Measurements from ENCODE around the gene ARHGAP24.

Gene ARHGAP24

GRCh38 chr4:85722401-85722800 is 247.5 kb downstream of the ARHGAP24 start:
- H3K27me3 Mint-ChIP-seq (ENCODE audit: low read depth) = no peaks in the 10 kb centered on the region
- no peaks in the 10 kb centered on the region for H3K9me3 Mint-ChIP-seq
- H3K36me3 Mint-ChIP-seq (ENCODE audit: low read depth) = no peaks in the 10 kb centered on the region
- H3K27ac Mint-ChIP-seq = no peak overlapping the region
- TF ChIP-seq CTCF (IDR thresholded peaks at IDR 0.05; ENCODE audit: unreplicated experiment in 3 of 3) = no peak
- peaks cover 12% of the 10 kb centered on the region for H3K4me1 Mint-ChIP-seq
- no peak overlapping the region for H3K4me3 Mint-ChIP-seq

DNA sequence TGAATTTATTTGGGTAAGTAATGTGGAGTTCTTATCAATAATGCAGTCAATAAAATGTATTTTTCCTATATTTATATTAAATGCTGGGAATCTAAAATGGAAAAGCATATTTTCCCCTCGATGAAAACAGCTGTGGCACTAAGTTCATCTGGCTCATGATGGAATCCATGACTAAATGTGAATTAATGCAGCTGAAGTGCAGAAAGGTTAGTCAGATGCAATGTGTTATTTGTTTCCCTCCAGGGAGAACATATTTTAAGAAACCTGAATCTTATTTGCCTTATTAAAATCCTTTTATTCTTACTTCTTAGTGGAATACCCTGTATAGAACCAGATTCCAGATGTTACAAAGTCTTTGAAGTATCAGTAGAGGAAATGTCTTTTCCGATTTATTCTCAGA is 247.9 kb downstream of the ARHGAP24 start:
- H3K4me3 Mint-ChIP-seq = no peak overlapping the region
- H3K27ac Mint-ChIP-seq = no peak overlapping the region
- no peaks in the 10 kb centered on the region for H3K9me3 Mint-ChIP-seq
- H3K27me3 Mint-ChIP-seq (ENCODE audit: low read depth) = no peaks in the 10 kb centered on the region
- H3K4me1 Mint-ChIP-seq = peaks cover 11% of the 10 kb centered on the region
- H3K36me3 Mint-ChIP-seq (ENCODE audit: low read depth) = no peaks in the 10 kb centered on the region
- TF ChIP-seq CTCF (IDR thresholded peaks at IDR 0.05; ENCODE audit: unreplicated experiment in 3 of 3) = no peak

DNA sequence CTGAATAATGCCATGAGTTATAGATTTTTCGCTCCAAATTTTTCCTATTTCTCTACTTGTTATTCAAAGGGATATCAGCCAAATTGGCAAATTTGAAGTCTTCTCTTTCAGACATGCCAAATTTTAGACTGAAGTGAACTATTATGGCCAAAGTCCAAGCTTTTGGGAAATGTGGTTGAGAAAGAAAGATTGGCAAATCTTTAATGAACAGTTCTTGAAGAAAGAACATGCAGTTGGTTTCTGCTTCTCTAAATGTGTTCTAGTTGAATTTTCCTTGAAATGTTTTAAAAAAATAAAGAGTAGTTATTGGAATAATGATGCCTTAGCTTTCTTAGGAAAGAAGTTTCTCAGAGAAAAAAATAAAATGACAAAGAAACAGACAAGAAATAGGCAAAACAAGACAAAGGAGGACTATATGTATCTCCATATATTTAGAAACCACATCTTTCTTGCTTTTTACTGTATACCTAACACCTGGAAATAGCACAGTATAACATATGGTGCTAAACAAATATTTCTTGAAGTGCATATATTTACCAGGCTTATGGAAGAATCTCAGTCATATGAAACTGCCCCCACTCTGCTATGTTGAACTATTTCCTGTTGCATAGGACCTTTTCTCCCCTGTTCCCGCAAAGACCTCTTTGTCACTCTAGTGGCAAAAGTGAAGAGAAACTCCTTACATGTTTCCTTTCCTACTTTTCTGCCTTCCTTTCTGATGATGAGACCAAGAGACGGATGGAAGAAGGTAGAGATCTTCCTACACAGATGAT is 250.0 kb downstream of the ARHGAP24 start:
- H3K4me1 Mint-ChIP-seq = peaks cover 28% of the 10 kb centered on the region

GRCh38 chr4:85725721-85726170 is 250.8 kb downstream of the ARHGAP24 start:
- Mint-ChIP-seq H3K27me3 (ENCODE audit: low read depth) (no peaks in the 10 kb centered on the region), H3K4me1 (peaks cover 31% of the 10 kb centered on the region), H3K9me3 (no peaks in the 10 kb centered on the region), H3K4me3 (no peak overlapping the region), H3K27ac (peak overlapping the region in 1 of 3 experiments; percentile 2), H3K36me3 (ENCODE audit: low read depth) (no peaks in the 10 kb centered on the region)
- TF ChIP-seq CTCF (IDR thresholded peaks at IDR 0.05; ENCODE audit: unreplicated experiment in 3 of 3) = no peak

More for the DNA sequence above, 250.0 kb downstream of the ARHGAP24 start:
- no peaks in the 10 kb centered on the region for H3K27me3 Mint-ChIP-seq (ENCODE audit: low read depth)
- no peaks in the 10 kb centered on the region for H3K36me3 Mint-ChIP-seq (ENCODE audit: low read depth)
- no peak overlapping the region for H3K4me3 Mint-ChIP-seq
- TF ChIP-seq CTCF (IDR thresholded peaks at IDR 0.05; ENCODE audit: unreplicated experiment in 3 of 3) = no peak
- peak overlapping the region; percentile 2 to 40 (median 16) for H3K27ac Mint-ChIP-seq
- no peaks in the 10 kb centered on the region for H3K9me3 Mint-ChIP-seq

DNA sequence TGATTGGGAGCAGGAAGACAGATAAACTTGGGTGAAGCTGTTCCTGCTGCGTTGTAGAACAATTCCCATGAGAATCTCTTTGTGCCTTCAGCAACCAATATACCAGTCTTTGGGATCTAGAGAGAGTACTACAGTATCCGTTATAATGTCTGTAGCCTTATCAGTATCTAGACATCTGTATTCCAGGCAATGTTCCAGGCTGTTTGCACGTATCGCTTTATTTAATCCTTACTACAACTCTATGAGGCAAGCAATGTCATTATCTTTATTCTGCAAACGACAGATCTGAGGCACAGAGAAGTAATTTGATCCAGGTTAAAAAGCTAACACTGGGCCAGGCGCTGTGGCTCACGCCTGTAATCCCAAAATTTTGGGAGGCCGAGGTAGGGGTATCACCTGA is 251.6 kb downstream of the ARHGAP24 start:
- Mint-ChIP-seq H3K36me3 (ENCODE audit: low read depth) (no peaks in the 10 kb centered on the region), H3K4me3 (no peak overlapping the region), H3K9me3 (no peaks in the 10 kb centered on the region), H3K27ac (no peak overlapping the region), H3K27me3 (ENCODE audit: low read depth) (no peaks in the 10 kb centered on the region), H3K4me1 (peaks cover 31% of the 10 kb centered on the region)
- no peak for TF ChIP-seq CTCF (IDR thresholded peaks at IDR 0.05; ENCODE audit: unreplicated experiment in 3 of 3)

DNA sequence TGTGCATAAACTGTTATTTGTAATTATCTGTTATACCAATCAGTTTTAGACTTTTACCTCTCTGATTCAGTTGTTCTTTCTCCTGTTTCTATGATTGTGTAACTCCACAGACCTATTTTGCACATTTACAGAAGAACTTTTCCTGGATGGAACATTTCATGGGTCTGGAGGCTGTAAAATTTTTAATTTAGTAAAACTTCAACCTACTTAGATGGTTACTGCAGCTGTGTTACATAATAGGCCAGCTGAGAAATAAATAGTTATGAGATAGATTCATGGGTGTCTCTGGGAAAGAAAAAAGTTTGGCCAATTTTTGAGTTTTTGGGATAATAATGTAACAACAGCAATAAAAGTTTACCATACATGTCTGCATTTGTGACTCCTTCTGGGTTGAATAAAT is 253.5 kb downstream of the ARHGAP24 start:
- Mint-ChIP-seq H3K36me3 (ENCODE audit: low read depth) (no peaks in the 10 kb centered on the region), H3K27ac (peak overlapping the region in 2 of 3 experiments; percentile 3 to 32), H3K4me3 (no peak overlapping the region), H3K4me1 (peaks cover 37% of the 10 kb centered on the region), H3K27me3 (ENCODE audit: low read depth) (no peaks in the 10 kb centered on the region), H3K9me3 (no peaks in the 10 kb centered on the region)
- TF ChIP-seq CTCF (IDR thresholded peaks at IDR 0.05; ENCODE audit: unreplicated experiment in 3 of 3) = no peak
